ENCODE data around the gene KRTAP12-4.
"Not testable (repeated sequence)": the region's sequence is repeated elsewhere in the genome, so short reads cannot be mapped to it uniquely, and the experiment has no call there.

KRTAP12-4 gene

GRCh38 chr21:44613386-44614155, 40.9 kb downstream of the KRTAP12-4 start:
- no peak for DNase-seq (ENCODE audit: low read depth in 2 of 3, low spot score in 2 of 3)

GRCh38 chr21:44612669-44613229, 41.7 kb downstream of the KRTAP12-4 start:
- DNase-seq (ENCODE audit: low read depth in 2 of 3, low spot score in 2 of 3), result no peak

- DNase-seq (ENCODE audit: low read depth in 2 of 3, low spot score in 2 of 3), result no peak
Measured at GRCh38 chr21:44612029-44612486, 42.4 kb downstream of the KRTAP12-4 start, which contains the start of gene KRTAP10-8. TSS of gene KRTAP10-8 (plus strand) at chr21:44612079. CDS start at chr21:44612101, 22 bp downstream.

- DNase-seq (ENCODE audit: low read depth in 2 of 3, low spot score in 2 of 3), result no peak
Measured at GRCh38 chr21:44611551-44611950, 42.9 kb downstream of the KRTAP12-4 start.

- DNase-seq (ENCODE audit: low read depth in 2 of 3, low spot score in 2 of 3), result not testable (repeated sequence)
Measured at GRCh38 chr21:44610157-44610843, 44.2 kb downstream of the KRTAP12-4 start.

GRCh38 chr21:44609193-44609592, 45.3 kb downstream of the KRTAP12-4 start:
- no peak for DNase-seq (ENCODE audit: low read depth in 2 of 3, low spot score in 2 of 3)

GRCh38 chr21:44606495-44606894, 48.0 kb downstream of the KRTAP12-4 start:
- DNase-seq (ENCODE audit: low read depth in 2 of 3, low spot score in 2 of 3), result no peak
